WTC11 (cell line): Measurements from ENCODE around the gene GPRC5A. TPM values are rescaled to one million over a fixed set of nuclear protein-coding genes. Genes with fewer than 3 reads are reported as not detected.

Source experiments
- ATAC-seq: fragments of 200-7000 bp; cut with Tn5 transposase; 2 replicates; pipeline ENCODE4 v1.10.0; 2021; ENCODE audit warnings: mild to moderate bottlenecking, moderate library complexity
- CTCF ChIA-PET: fragments of 300-600 bp; sonication (Branson Sonifier 250); formaldehyde crosslinking; loops from one replicate; lab custom pipeline; 2021; ENCODE audit warnings: antibody characterized with exemption; lab: Charles Lee
- POLR2A ChIA-PET: fragments of 350-600 bp; sonication (Branson Sonifier 250); formaldehyde crosslinking; loops from one replicate; lab custom pipeline; 2021; ENCODE audit warnings: antibody characterized with exemption; lab: Charles Lee
- DNase-seq: peaks from one replicate; pipeline ENCODE4 v3.0.0; 2021; ENCODE audit warnings: low spot score
- H3K27ac Mint-ChIP-seq: 2 replicates; pipeline ENCODE4 v1.8.0; 2021; ENCODE audit warnings: mixed read lengths
- H3K27me3 Mint-ChIP-seq: 2 replicates; pipeline ENCODE4 v1.8.0; 2021; ENCODE audit warnings: low read depth, mild to moderate bottlenecking, moderate library complexity, mixed read lengths
- H3K36me3 Mint-ChIP-seq: 2 replicates; pipeline ENCODE4 v1.8.0; 2021; ENCODE audit warnings: mixed read lengths
- H3K4me1 Mint-ChIP-seq: 2 replicates; pipeline ENCODE4 v1.8.0; 2022; ENCODE audit warnings: mixed read lengths
- H3K4me3 Mint-ChIP-seq: 2 replicates; pipeline ENCODE4 v1.8.0; 2021; ENCODE audit warnings: mild to moderate bottlenecking, moderate library complexity, mixed read lengths
- H3K9me3 Mint-ChIP-seq: 2 replicates; pipeline ENCODE4 v1.8.0; 2021; ENCODE audit warnings: mixed read lengths
- AFF4 ChIP-seq: sonication (generic); formaldehyde crosslinking; IDR thresholded peaks from 2 replicates; pipeline ENCODE4 v1.8.1; 2023; ENCODE audit warnings: mild to moderate bottlenecking, missing genetic modification reagents, borderline replicate concordance
- CBFB ChIP-seq: sonication (generic); formaldehyde crosslinking; IDR thresholded peaks from 2 replicates; pipeline ENCODE4 v1.8.1; 2022; ENCODE audit warnings: mild to moderate bottlenecking, low read depth, missing genetic modification reagents
- CREB1 ChIP-seq: sonication (generic); formaldehyde crosslinking; IDR thresholded peaks from 2 replicates; pipeline ENCODE4 v1.8.0; 2023; ENCODE audit warnings: mild to moderate bottlenecking, missing genetic modification reagents
- FOXP4 ChIP-seq: sonication (generic); formaldehyde crosslinking; IDR thresholded peaks from 2 replicates; pipeline ENCODE4 v1.8.0; 2022; ENCODE audit warnings: mild to moderate bottlenecking, missing genetic modification reagents
- GTF2I ChIP-seq: fragments of 250-450 bp; sonication (Bioruptor Pico); conservative IDR thresholded peaks from 2 replicates; pipeline ENCODE4 v1.4.0; 2021; ENCODE audit warnings: mild to moderate bottlenecking
- KAT7 ChIP-seq: sonication (generic); formaldehyde crosslinking; IDR thresholded peaks from 2 replicates; pipeline ENCODE4 v1.8.1; 2023; ENCODE audit warnings: missing genetic modification reagents, mild to moderate bottlenecking, borderline replicate concordance
- MAX ChIP-seq: sonication (generic); formaldehyde crosslinking; IDR thresholded peaks from 2 replicates; pipeline ENCODE4 v1.8.0; 2022; ENCODE audit warnings: mild to moderate bottlenecking, missing genetic modification reagents
- NFE2L1 ChIP-seq: sonication (generic); formaldehyde crosslinking; IDR thresholded peaks from 2 replicates; pipeline ENCODE4 v1.8.1; 2023; ENCODE audit warnings: missing genetic modification reagents
- PRRX2 ChIP-seq: fragments of 250-450 bp; sonication (Bioruptor Pico); IDR thresholded peaks from 2 replicates; pipeline ENCODE4 v1.8.0; 2021; ENCODE audit warnings: mild to moderate bottlenecking
- STAT6 ChIP-seq: sonication (generic); formaldehyde crosslinking; conservative IDR thresholded peaks from 2 replicates; pipeline ENCODE4 v1.8.1; 2023; ENCODE audit warnings: mild to moderate bottlenecking, low read depth, missing genetic modification reagents, moderate library complexity
- TP53 ChIP-seq: sonication (generic); formaldehyde crosslinking; IDR thresholded peaks from 2 replicates; pipeline ENCODE4 v1.8.1; 2023; ENCODE audit warnings: mild to moderate bottlenecking, missing genetic modification reagents
- USF1 ChIP-seq: sonication (generic); formaldehyde crosslinking; IDR thresholded peaks from 2 replicates; pipeline ENCODE4 v1.8.0; 2022; ENCODE audit warnings: mild to moderate bottlenecking, missing genetic modification reagents
- USF2 ChIP-seq: sonication (generic); formaldehyde crosslinking; IDR thresholded peaks from 2 replicates; pipeline ENCODE4 v1.8.1; 2023; ENCODE audit warnings: mild to moderate bottlenecking, missing genetic modification reagents, moderate library complexity
- ZBTB43 ChIP-seq: sonication (generic); formaldehyde crosslinking; IDR thresholded peaks from 2 replicates; pipeline ENCODE4 v1.8.1; 2023; ENCODE audit warnings: mild to moderate bottlenecking, missing genetic modification reagents
- ZMAT4 ChIP-seq: fragments of 250-450 bp; sonication (Bioruptor Pico); IDR thresholded peaks from 2 replicates; pipeline ENCODE4 v1.9.0; 2021; ENCODE audit warnings: mild to moderate bottlenecking
- ZNF232 ChIP-seq: sonication (generic); formaldehyde crosslinking; IDR thresholded peaks from 2 replicates; pipeline ENCODE4 v1.8.0; 2022; ENCODE audit warnings: mild to moderate bottlenecking, missing genetic modification reagents
- ZNF317 ChIP-seq: sonication (generic); formaldehyde crosslinking; IDR thresholded peaks from 2 replicates; pipeline ENCODE4 v1.8.1; 2023; ENCODE audit warnings: low read depth, mild to moderate bottlenecking, moderate library complexity, missing genetic modification reagents, borderline replicate concordance
- ZNF396 ChIP-seq: fragments of 250-450 bp; sonication (Bioruptor Pico); IDR thresholded peaks from 2 replicates; pipeline ENCODE4 v1.8.0; 2021; ENCODE audit warnings: mild to moderate bottlenecking, moderate library complexity, borderline replicate concordance
- ZNF671 ChIP-seq: fragments of 250-450 bp; sonication (Bioruptor Pico); IDR thresholded peaks from 2 replicates; pipeline ENCODE4 v1.8.0; 2021; ENCODE audit warnings: mild to moderate bottlenecking
- total RNA-seq: library from RNA; stranded (reverse); gene quantifications from 3 replicates; pipeline ENCODE4 v1.2.3, GENCODE V29; 2021

Gene GPRC5A
- total RNA-seq, 1 experiment from 2014 or later, result 1.1 TPM

- Mint-ChIP-seq H3K9me3 (no peaks in the 10 kb centered on the region), H3K4me3 (no peak overlapping the region), H3K36me3 (no peaks in the 10 kb centered on the region), H3K27ac (no peak overlapping the region; the same call in 1 of the 2 replicates), H3K4me1 (peaks cover 20% of the 10 kb centered on the region), H3K27me3 (peaks cover 60% of the 10 kb centered on the region)
- ATAC-seq (peak; percentile 78), DNase-seq (peak; percentile 41)
- ChIA-PET POLR2A (no interaction called here), CTCF (no interaction called here)
- no peak for TF ChIP-seq ZNF396 (CRISPR knock-in tag)
- no peak for TF ChIP-seq ZNF317
- no peak for TF ChIP-seq ZNF232
- TF ChIP-seq USF1 (CRISPR knock-in tag), result peak; percentile 62; the same call in 1 of the 2 replicates
- no peak for TF ChIP-seq GTF2I (CRISPR knock-in tag)
- TF ChIP-seq USF2 (CRISPR knock-in tag), result peak; percentile 46; the same call in 1 of the 2 replicates
- no peak for TF ChIP-seq TP53 (CRISPR knock-in tag)
- TF ChIP-seq AFF4 (CRISPR knock-in tag), result no peak
- TF ChIP-seq ZNF671 (CRISPR knock-in tag), result no peak
- TF ChIP-seq FOXP4 (CRISPR knock-in tag), result 0 out of 2 replicates have a peak, but pooled peaks have one; percentile 43
- TF ChIP-seq MAX (CRISPR knock-in tag), result 0 out of 2 replicates have a peak, but pooled peaks have one; percentile 28
- TF ChIP-seq CREB1 (CRISPR knock-in tag), result no peak
- TF ChIP-seq ZMAT4 (CRISPR knock-in tag), result no peak
- no peak for TF ChIP-seq PRRX2
- no peak for TF ChIP-seq KAT7 (CRISPR knock-in tag)
Measured at GRCh38 chr12:12885096-12885792, 6.1 kb upstream of the GPRC5A start.

- ATAC-seq (no peak), DNase-seq (no peak)
- Mint-ChIP-seq H3K9me3 (no peaks in the 10 kb centered on the region), H3K27me3 (peaks cover 79% of the 10 kb centered on the region), H3K4me3 (no peak overlapping the region), H3K27ac (no peak overlapping the region), H3K36me3 (no peaks in the 10 kb centered on the region), H3K4me1 (peaks cover 34% of the 10 kb centered on the region)
- ChIA-PET CTCF (interaction anchor here (1.1 kb wide), 1 partner anchor 51 kb away, joined by 8 read pairs; no protein-coding TSS in a partner anchor), POLR2A (no interaction called here)
- TF ChIP-seq ZBTB43 (CRISPR knock-in tag) (no peak), CBFB (CRISPR knock-in tag) (no peak), GTF2I (CRISPR knock-in tag) (no peak), NFE2L1 (CRISPR knock-in tag) (no peak), STAT6 (CRISPR knock-in tag) (no peak)
Measured at GRCh38 chr12:12887471-12887870, 3.9 kb upstream of the GPRC5A start.
